Fibroblast of lung (primary cell): ENCODE data around the gene FOXL1. TPM values are rescaled to one million over a fixed set of nuclear protein-coding genes. Genes with fewer than 3 reads are reported as not detected.

ENCODE experiments used
- DNase-seq, 2 donors: peaks; one replicate each; pipeline versions ENCODE4 v3.0.0 to v3.0.0-alpha.2; 2010; ENCODE audit warnings: low read depth in 2 of 2
- H2AFZ ChIP-seq: 2 replicates; pipeline ENCODE4 v1.5.1; 2012; ENCODE audit warnings: low read length, control low read depth, inconsistent platforms
- H3K27ac ChIP-seq: 2 replicates; pipeline ENCODE4 v1.5.1; 2011; ENCODE audit warnings: low read length, control low read depth; ENCODE audit not compliant: insufficient read depth
- H3K27me3 ChIP-seq: 2 replicates; pipeline ENCODE4 v1.5.1; 2011; ENCODE audit warnings: mild to moderate bottlenecking, low read length; ENCODE audit not compliant: control insufficient read depth, insufficient read depth
- H3K36me3 ChIP-seq: 2 replicates; pipeline ENCODE4 v1.5.1; 2011; ENCODE audit warnings: low read length; ENCODE audit not compliant: control insufficient read depth, insufficient read depth
- H3K4me1 ChIP-seq: 2 replicates; pipeline ENCODE4 v1.5.1; 2011; ENCODE audit warnings: low read length; ENCODE audit not compliant: control insufficient read depth, insufficient read depth; ENCODE audit errors: extremely low read depth
- H3K4me2 ChIP-seq: 2 replicates; pipeline ENCODE4 v1.5.1; 2011; ENCODE audit warnings: low read length, control low read depth; ENCODE audit not compliant: insufficient read depth; ENCODE audit errors: extremely low read depth
- H3K4me3 ChIP-seq, 4 experiments: fragments of 200-600 bp in 1 of 4; sonication (generic) in 1 of 4; replicated peaks in 1 of 4; 2 replicates each; pipeline ENCODE4 v1.5.1; 2011 to 2016; ENCODE audit warnings: low read length in 4 of 4, low read depth in 3 of 4, mild to moderate bottlenecking in 3 of 4, control low read depth in 2 of 4, inconsistent platforms in 1 of 4, mixed read lengths in 1 of 4; ENCODE audit not compliant: insufficient read depth in 1 of 4; ENCODE audit errors: control extremely low read depth in 1 of 4
- H3K79me2 ChIP-seq: 2 replicates; pipeline ENCODE4 v1.5.1; 2012; ENCODE audit warnings: mild to moderate bottlenecking, low read length, inconsistent platforms; ENCODE audit not compliant: control insufficient read depth, insufficient read depth
- H3K9ac ChIP-seq: 2 replicates; pipeline ENCODE4 v1.5.1; 2011; ENCODE audit warnings: mild to moderate bottlenecking, low read length, control low read depth; ENCODE audit not compliant: insufficient read depth
- H3K9me3 ChIP-seq: 2 replicates; pipeline ENCODE4 v1.5.1; 2012; ENCODE audit warnings: low read depth, low read length; ENCODE audit not compliant: control insufficient read depth, insufficient read depth
- H4K20me1 ChIP-seq: 2 replicates; pipeline ENCODE4 v1.5.1; 2011; ENCODE audit warnings: low read length; ENCODE audit not compliant: control insufficient read depth, insufficient read depth; ENCODE audit errors: extremely low read depth
- EZH2 ChIP-seq: IDR thresholded peaks from 2 replicates; pipeline ENCODE4 v1.5.1; 2012; ENCODE audit warnings: low read length, control low read depth, mild to moderate bottlenecking; ENCODE audit errors: missing control alignments
- polyA plus RNA-seq, 2 donors: library from polyadenylated mRNA; depleted of rRNA in 1 of 2; stranded (reverse) in 1 of 2; unstranded in 1 of 2; fragments of >200 nt; gene quantifications; 2 replicates each; pipeline ENCODE4 v1.2.1, GENCODE V29; 2011 to 2012; ENCODE audit warnings: missing spikeins in 1 of 2
- total RNA-seq: library from RNA; depleted of rRNA; stranded (reverse); fragments of >200 nt; gene quantifications from 2 replicates; pipeline ENCODE4 v1.2.1, GENCODE V29; 2014
- TF ChIP-seq, protein P1 (sequence below), 2 donors: IDR thresholded peaks in 1 of 2; conservative IDR thresholded peaks in 1 of 2; 1 replicate in 1 of 2; 2 replicates in 1 of 2; pipeline ENCODE4 v1.5.1; 2011 to 2012; ENCODE audit warnings: low read length in 2 of 2, control low read depth in 1 of 2, inconsistent platforms in 1 of 2, low read depth in 1 of 2, mild to moderate bottlenecking in 1 of 2

Gene FOXL1
- total and polyA plus RNA-seq, 2 donors (not counting 1 experiment from before 2014, with no cell fraction given) = 5.9 to 27.4 TPM

- Histone ChIP-seq H4K20me1 (no peaks in the 10 kb centered on the region), H3K4me2 (no peak overlapping the region), H2AFZ (no peak overlapping the region), H3K9me3 (no peaks in the 10 kb centered on the region), H3K9ac (no peak overlapping the region), H3K79me2 (no peaks in the 10 kb centered on the region), H3K4me3 (no peak overlapping the region), H3K36me3 (peaks cover 6% of the 10 kb centered on the region), H3K27me3 (no peaks in the 10 kb centered on the region), H3K4me1 (no peaks in the 10 kb centered on the region), H3K27ac (no peak overlapping the region)
- no peak for TF ChIP-seq EZH2
- TF ChIP-seq, protein P1, sequence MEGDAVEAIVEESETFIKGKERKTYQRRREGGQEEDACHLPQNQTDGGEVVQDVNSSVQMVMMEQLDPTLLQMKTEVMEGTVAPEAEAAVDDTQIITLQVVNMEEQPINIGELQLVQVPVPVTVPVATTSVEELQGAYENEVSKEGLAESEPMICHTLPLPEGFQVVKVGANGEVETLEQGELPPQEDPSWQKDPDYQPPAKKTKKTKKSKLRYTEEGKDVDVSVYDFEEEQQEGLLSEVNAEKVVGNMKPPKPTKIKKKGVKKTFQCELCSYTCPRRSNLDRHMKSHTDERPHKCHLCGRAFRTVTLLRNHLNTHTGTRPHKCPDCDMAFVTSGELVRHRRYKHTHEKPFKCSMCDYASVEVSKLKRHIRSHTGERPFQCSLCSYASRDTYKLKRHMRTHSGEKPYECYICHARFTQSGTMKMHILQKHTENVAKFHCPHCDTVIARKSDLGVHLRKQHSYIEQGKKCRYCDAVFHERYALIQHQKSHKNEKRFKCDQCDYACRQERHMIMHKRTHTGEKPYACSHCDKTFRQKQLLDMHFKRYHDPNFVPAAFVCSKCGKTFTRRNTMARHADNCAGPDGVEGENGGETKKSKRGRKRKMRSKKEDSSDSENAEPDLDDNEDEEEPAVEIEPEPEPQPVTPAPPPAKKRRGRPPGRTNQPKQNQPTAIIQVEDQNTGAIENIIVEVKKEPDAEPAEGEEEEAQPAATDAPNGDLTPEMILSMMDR (conservative IDR thresholded peaks at IDR 0.05 in 1 of 2, IDR thresholded peaks at IDR 0.05 in 1 of 2; ENCODE audit: low read depth in 1 of 2, low read length in 2 of 2) = no peak
- DNase-seq = no peak
These were observed 45.3 kb upstream of the FOXL1 start for GRCh38 chr16:86533076-86533475.

- no peak overlapping the region for H3K9ac ChIP-seq
- no peaks in the 10 kb centered on the region for H4K20me1 ChIP-seq
- H2AFZ ChIP-seq = no peak overlapping the region
- H3K9me3 ChIP-seq = no peaks in the 10 kb centered on the region
- H3K27ac ChIP-seq = no peak overlapping the region
- no peak for TF ChIP-seq EZH2
- TF ChIP-seq, protein P1 (conservative IDR thresholded peaks at IDR 0.05 in 1 of 2, IDR thresholded peaks at IDR 0.05 in 1 of 2; ENCODE audit: low read depth in 1 of 2, low read length in 2 of 2) = no peak
- H3K4me2 ChIP-seq = no peak overlapping the region
- no peaks in the 10 kb centered on the region for H3K4me1 ChIP-seq
- peaks cover 8% of the 10 kb centered on the region for H3K36me3 ChIP-seq
- no peaks in the 10 kb centered on the region for H3K27me3 ChIP-seq
- H3K4me3 ChIP-seq = no peak overlapping the region
- H3K79me2 ChIP-seq = no peaks in the 10 kb centered on the region
- DNase-seq = no peak
These were observed 44.5 kb upstream of the FOXL1 start for GRCh38 chr16:86533767-86534351.

- no peak overlapping the region for H3K27ac ChIP-seq
- no peaks in the 10 kb centered on the region for H4K20me1 ChIP-seq
- no peak overlapping the region for H3K4me2 ChIP-seq
- H3K79me2 ChIP-seq = no peaks in the 10 kb centered on the region
- H3K9me3 ChIP-seq = no peaks in the 10 kb centered on the region
- H3K4me3 ChIP-seq = no peak overlapping the region
- TF ChIP-seq, protein P1 (conservative IDR thresholded peaks at IDR 0.05 in 1 of 2, IDR thresholded peaks at IDR 0.05 in 1 of 2; ENCODE audit: low read depth in 1 of 2, low read length in 2 of 2) = no peak
- no peak for TF ChIP-seq EZH2
- DNase-seq = peak in 1 of 2 donors; percentile 21
- no peak overlapping the region for H2AFZ ChIP-seq
- peaks cover 13% of the 10 kb centered on the region for H3K36me3 ChIP-seq
- no peak overlapping the region for H3K9ac ChIP-seq
- no peaks in the 10 kb centered on the region for H3K27me3 ChIP-seq
- no peaks in the 10 kb centered on the region for H3K4me1 ChIP-seq
These were observed 43.4 kb upstream of the FOXL1 start for GRCh38 chr16:86534779-86535615.
